ENCODE data around the gene PTGIS. TPM values are rescaled to one million over a fixed set of nuclear protein-coding genes. Genes with fewer than 3 reads are reported as not detected.

The PTGIS gene
- total RNA-seq, 1 experiment from 2014 or later, result 20.0 TPM

DNA sequence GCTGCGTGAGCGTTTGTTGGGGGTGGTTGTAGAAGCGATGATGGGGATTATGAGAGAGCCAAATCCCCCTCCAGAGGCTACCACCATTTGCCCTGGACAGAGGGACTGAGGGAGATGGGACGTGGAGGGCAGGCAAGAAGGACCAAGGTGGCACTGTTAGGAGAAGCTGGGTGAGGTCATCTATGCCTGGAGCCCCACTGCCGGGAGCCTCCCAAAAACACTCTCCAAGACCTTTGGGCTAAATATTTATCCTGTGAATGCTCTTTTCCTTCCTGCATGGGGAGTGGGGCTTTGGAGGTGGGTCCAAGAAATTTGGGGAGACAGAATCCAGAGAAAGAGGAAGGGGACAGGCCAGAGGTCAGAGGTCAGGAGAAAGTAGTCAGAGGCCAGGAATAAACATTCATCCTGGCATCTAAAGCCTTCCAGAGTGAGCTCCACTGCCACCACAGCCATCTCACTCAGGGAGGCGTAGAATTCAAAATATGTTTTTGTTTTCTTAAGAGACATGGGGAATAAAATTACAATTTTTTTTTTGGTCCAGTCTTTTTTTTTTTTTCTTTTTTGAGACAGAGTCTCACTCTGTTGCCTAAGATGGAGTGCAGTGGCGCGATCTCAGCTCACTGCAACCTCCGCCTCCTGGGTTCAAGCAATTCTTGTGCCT lies 17.8 kb upstream of the PTGIS start:
- Histone ChIP-seq H3K56ac (ENCODE audit: insufficient read length, low read depth, low read length) (no peak overlapping the region), H3K23me2 (ENCODE audit: insufficient read length, low read depth, low read length, poor library complexity, severe bottlenecking) (no peaks in the 10 kb centered on the region), H3K4me1 (ENCODE audit: insufficient read depth, low read length) (no peaks in the 10 kb centered on the region), H3K4me2 (ENCODE audit: insufficient read depth, insufficient read length, low read length) (no peak overlapping the region), H3K27ac (ENCODE audit: insufficient read length, low read depth, low read length) (no peak overlapping the region), H3K18ac (ENCODE audit: insufficient read length, low read depth, low read length) (no peak overlapping the region), H2AFZ (ENCODE audit: low read length) (no peak overlapping the region), H2BK20ac (ENCODE audit: low read depth, low read length, poor library complexity, severe bottlenecking) (no peak overlapping the region), H2BK15ac (ENCODE audit: low read depth, low read length) (no peak overlapping the region), H3K79me2 (ENCODE audit: insufficient read depth, low read length) (no peaks in the 10 kb centered on the region), H2BK5ac (ENCODE audit: insufficient read length, low read length) (no peak overlapping the region), H3K79me1 (ENCODE audit: insufficient read depth, low read depth, low read length, poor library complexity, severe bottlenecking) (no peaks in the 10 kb centered on the region), H3T11ph (ENCODE audit: low read length) (no peak overlapping the region), H3K4ac (ENCODE audit: low read depth, low read length) (no peak overlapping the region), H4K91ac (ENCODE audit: insufficient read length, low read depth, low read length) (no peak overlapping the region), H2AK5ac (ENCODE audit: insufficient read length, low read length) (no peak overlapping the region), H3K14ac (ENCODE audit: insufficient read depth, low read length) (no peak overlapping the region), H2BK120ac (ENCODE audit: low read depth, low read length, poor library complexity, severe bottlenecking) (no peak overlapping the region), H4K20me1 (ENCODE audit: control insufficient read depth, insufficient read depth, insufficient read length) (no peaks in the 10 kb centered on the region), H3K9me3 (ENCODE audit: control insufficient read depth, low read depth, low read length) (no peaks in the 10 kb centered on the region), H4K5ac (ENCODE audit: insufficient read length, low read depth, low read length) (no peak overlapping the region), H3K23ac (ENCODE audit: insufficient read length, low read depth, low read length) (no peak overlapping the region), H3K27me3 (ENCODE audit: insufficient read depth, low read length) (no peaks in the 10 kb centered on the region), H3K9ac (ENCODE audit: extremely low read depth, insufficient read length, low read length) (no peak overlapping the region), H2BK12ac (ENCODE audit: insufficient read length, low read depth, low read length) (no peak overlapping the region), H4K8ac (replicated peaks; ENCODE audit: insufficient read length, low read depth, low read length) (no peak overlapping the region)
- no peak overlapping the region for H3K4me3 Mint-ChIP-seq
- peaks cover 0 to 4% (median 2%) of the 10 kb centered on the region in 3 experiments; a peak in 3 of 7 replicates for H3K36me3 Mint-ChIP-seq (ENCODE audit: insufficient read depth in 1 of 3, low read depth in 3 of 3)
- no peaks in the 10 kb centered on the region for H3K4me1 Mint-ChIP-seq
- no peak for DNase-seq
- H3K27ac Mint-ChIP-seq, result no peak overlapping the region; a peak in 1 of 7 replicates
- peaks cover 2% of the 10 kb centered on the region for H3K27me3 Mint-ChIP-seq (ENCODE audit: low read depth)
- TF ChIP-seq CTCF (conservative IDR thresholded peaks at IDR 0.05), result no peak
- no CpG with 5 or more reads among the region's 9 CpGs for WGBS (ENCODE audit: extremely low coverage, insufficient read length, low lambda C conversion rate)
- H3K9me3 Mint-ChIP-seq, result peaks cover 4% of the 10 kb centered on the region in 2 experiments; a peak in 2 of 5 replicates

All from H9 (cell line).